GM19467 (cell line): ENCODE measurements around the gene TLR6.
"Not testable (repeated sequence)": the region's sequence is repeated elsewhere in the genome, so short reads cannot be mapped to it uniquely, and the experiment has no call there.

Source experiments
- ATAC-seq: cut with Tn5 transposase; IDR thresholded peaks from one replicate; pipeline ENCODE4 v1.9.1; 2021; ENCODE audit warnings: mild to moderate bottlenecking, moderate library complexity; ENCODE audit not compliant: unreplicated experiment

Gene TLR6

GRCh38 chr4:38791010-38791409 lies 65.6 kb downstream of the TLR6 start:
- no peak for ATAC-seq

DNA sequence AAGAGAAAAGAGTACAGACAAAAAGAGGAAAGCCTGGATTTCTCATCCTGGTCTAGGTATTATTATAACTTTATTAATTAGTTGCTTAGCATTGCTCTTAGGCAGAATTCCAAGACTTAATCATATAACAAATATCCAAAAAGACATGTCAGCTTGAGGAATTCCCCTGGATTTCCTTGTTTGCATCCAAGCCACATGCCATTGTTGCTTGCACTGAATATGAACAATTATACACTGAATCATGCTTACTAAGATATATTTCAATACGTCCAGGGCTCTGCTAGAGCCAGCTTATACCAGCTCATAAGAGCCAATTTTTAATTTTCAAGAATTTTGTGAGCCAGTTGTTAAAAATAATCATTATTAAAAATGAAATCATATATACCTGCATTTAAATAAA lies 68.3 kb downstream of the TLR6 start:
- no peak for ATAC-seq

GRCh38 chr4:38787693-38788092 lies 68.9 kb downstream of the TLR6 start:
- no peak for ATAC-seq

DNA sequence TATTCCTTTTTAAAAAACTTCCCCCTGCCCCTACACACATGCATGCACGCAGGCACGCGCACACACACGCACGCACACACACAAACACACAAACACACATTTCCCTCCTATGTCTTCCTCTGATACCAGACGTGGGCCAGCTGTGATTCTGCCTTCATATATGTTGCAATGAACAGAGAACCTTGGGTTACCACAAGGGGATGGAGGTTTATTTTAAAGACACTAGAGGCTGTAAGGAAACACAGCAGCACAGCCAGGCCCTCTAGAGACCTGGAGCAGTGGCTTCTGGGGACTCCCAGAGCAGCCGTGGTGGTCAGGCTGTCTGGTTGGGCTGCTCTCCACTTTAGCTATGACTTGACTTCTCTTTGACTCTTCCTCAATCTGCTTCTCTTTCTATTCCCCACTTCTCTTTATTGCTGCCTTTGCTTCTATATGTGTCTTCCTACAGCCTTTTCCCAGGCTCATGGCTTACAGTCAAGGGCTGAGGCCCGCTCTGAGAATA lies 70.7 kb downstream of the TLR6 start:
- ATAC-seq = peak; percentile 46

DNA sequence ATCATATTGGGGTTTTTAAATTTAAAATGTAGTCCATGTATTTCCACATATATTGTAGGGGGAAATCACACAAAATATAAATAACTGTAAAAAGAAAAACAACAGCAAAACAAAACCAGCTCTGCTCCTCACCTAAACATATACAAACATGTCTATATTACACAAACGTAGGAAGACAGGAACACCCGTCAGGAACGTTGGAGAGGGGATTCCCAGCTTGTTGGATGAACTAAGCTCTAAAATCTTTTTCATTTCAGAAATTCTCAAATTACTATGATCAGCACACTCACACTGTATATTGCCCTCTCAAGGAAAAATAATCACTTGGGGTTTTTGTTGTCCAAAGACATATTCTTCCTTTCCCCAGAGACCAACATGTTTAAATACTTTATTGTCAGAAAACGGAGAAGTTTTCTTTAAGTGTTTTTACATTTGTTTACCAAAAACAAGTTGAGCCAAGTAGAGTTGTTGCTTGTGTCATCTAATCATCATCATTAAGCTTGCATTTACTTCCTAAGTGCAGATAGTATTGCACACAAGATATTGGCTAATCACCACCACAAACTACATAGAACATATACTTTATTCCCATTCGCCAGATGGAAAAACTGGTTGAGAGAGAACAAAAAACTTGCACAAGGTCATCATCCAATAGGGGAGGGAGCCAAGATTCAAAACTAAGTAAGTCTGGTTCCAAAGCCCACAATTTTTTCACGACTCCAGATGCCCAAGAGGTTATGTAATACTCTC lies 71.4 kb downstream of the TLR6 start:
- no peak for ATAC-seq

DNA sequence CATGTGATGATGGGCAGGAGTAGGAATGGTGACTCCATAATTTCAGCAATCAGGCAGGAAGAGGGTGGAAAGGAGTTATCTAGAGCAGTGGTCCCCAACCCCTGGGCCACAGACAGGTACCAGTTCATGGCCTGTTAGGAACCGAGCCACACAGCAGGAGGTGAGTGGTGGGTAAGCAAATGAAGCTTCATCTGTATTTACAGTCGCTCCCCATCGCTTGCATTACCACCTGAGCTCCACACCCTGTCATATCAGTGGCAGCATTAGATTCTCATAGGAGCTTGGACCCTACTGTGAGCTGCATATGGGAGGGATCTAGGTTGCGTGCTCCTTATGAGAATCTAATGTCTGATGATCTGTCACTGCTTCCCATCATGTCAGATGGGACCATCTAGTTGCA lies 72.5 kb downstream of the TLR6 start:
- ATAC-seq = no peak

GRCh38 chr4:38783109-38783460 lies 73.5 kb downstream of the TLR6 start:
- no peak for ATAC-seq

- peak; percentile 61 for ATAC-seq
Observed at GRCh38 chr4:38782452-38783108, 74.0 kb downstream of the TLR6 start, which contains the start of gene TLR10. TSS of gene TLR10 (minus strand) at chr4:38782990. CDS start at chr4:38775590, 7,400 bp downstream.

GRCh38 chr4:38781854-38782261 lies 74.8 kb downstream of the TLR6 start:
- ATAC-seq = no peak

DNA sequence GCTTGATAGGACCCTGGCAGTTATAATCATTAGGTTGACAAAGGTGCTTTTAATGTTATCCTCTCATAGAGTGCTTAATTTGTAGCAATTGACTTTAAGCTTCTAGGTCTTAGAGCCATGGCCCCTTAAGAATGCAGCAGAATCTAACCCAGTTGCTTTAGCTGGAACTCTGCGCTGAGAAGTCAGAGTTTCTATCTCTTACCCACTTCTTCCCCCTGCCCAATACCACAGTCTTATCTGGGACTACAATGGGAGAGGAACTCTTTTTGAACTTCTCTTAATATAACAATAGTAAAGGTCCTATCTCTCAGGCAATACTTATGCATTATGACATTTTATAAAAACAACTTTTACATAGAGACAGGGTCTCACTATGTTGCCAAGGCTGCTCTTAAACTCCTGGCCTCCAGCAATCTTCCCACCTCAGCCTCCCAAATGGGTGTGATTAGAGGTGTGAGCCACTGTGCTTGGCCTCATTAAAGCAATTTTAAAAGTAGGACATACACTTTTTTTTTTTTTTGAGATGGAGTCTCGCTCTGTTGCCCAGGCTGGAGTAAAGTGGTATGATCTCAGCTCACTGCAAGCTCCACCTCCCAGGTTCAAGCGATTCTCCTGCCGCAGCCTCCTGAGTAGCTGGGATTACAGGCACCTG lies 75.7 kb downstream of the TLR6 start:
- no peak for ATAC-seq

DNA sequence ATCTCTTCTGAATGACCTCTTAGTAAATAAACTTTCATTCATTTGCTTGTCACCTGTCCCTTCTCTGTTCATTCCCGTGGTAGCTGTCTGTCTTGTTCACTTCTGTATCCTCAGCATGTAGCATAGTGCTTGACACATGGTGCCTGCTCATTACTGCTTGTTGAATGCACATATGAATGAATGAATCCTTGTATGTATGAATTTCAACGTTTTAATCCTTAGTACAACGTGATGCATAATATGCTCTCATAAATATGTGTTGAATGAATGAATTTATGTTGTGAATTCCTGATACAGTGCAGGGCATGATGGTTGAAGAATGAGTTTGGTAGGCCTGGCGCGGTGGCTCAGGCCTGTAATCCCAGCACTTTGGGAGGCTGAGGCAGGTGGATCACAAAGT lies 76.8 kb downstream of the TLR6 start:
- ATAC-seq = no peak

DNA sequence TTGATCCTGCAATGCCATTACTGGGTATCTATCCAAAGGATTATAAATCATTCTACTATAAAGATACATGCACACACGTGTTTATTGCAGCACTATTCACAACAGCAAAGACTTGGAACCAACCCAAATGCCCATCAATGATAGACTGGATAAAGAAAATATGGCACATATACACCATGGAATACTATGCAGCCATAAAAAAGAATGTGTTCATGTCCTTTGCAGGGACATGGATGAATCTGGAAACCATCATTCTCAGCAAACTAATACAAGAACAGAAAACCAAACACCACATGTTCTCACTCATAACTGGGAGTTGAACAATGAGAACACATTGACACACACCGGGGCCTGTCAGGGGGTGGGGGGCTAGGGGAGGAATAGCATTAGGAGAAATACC lies 78.7 kb downstream of the TLR6 start:
- ATAC-seq = not testable (repeated sequence)

GRCh38 chr4:38775326-38775725 lies 81.3 kb downstream of the TLR6 start:
- ATAC-seq = no peak

DNA sequence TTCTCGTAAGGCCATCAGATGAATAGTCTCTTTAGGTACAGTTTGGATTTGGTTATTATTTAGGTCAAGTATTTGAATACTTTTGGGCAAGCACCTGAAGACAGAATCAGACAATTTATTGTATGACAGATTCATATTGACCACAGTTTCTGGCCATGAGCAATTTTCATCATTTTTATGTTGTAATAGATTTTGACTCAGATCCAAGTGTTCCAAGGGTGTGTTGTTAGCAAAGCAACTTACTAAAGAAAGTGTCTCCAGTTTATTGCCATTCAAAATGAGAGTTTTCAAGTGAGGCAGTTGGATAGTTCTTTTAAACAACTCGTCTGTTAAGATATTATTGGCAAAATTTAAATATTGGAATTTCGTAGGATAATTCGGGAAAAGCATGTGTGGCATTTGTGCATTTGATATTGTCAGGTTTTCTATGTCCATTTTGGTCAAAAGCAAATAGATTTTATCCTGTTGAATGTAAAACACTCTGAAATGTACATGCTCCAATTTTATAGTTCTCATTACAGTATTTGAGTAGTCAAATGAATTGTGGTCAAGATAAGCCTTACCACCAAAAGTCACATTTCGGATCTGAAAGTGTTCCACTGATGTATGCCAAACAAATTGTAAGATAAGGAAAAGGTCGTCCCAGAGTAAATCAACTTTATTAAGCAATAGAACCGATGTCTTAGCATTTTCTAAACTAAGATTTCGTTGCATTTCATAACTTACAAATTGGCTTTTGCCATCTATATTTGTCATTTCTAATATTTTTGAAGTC lies 82.2 kb downstream of the TLR6 start:
- ATAC-seq = no peak
